ENCODE results near the gene CACNA2D1. TPM values are rescaled to one million over a fixed set of nuclear protein-coding genes. Genes with fewer than 3 reads are reported as not detected.

Gene CACNA2D1
- total RNA-seq, 1 donor from 2014 or later, result 1.5 TPM

GRCh38 chr7:82317257-82317721 lies 126.3 kb downstream of the CACNA2D1 start:
- Mint-ChIP-seq H3K27me3 (ENCODE audit: insufficient read depth, low read depth) (peaks cover 2% of the 10 kb centered on the region), H3K4me1 (peaks cover 30% of the 10 kb centered on the region), H3K9me3 (peaks cover 4% of the 10 kb centered on the region), H3K4me3 (no peak overlapping the region), H3K36me3 (peaks cover 7% of the 10 kb centered on the region), H3K27ac (no peak overlapping the region)
- DNase-seq (ENCODE audit: low spot score), result no peak
- Histone ChIP-seq H4K20me1 (ENCODE audit: low read depth) (no peaks in the 10 kb centered on the region), H3K9ac (no peak overlapping the region), H3K4me2 (no peak overlapping the region), H3K4me1 (no peaks in the 10 kb centered on the region), H3K36me3 (no peaks in the 10 kb centered on the region), H3K4me3 (no peak overlapping the region), H3K9me3 (ENCODE audit: low read depth) (no peaks in the 10 kb centered on the region), H3K79me2 (ENCODE audit: low read depth) (no peaks in the 10 kb centered on the region), H3F3A (ENCODE audit: low read depth) (peaks cover 5% of the 10 kb centered on the region), H3K27me3 (no peaks in the 10 kb centered on the region), H3K27ac (no peak overlapping the region), H2AFZ (replicated peaks) (peak overlapping the region; percentile 9)
- TF ChIP-seq CTCF (IDR thresholded peaks at IDR 0.05) (no peak), EZH2phosphoT487 (IDR thresholded peaks at IDR 0.05) (no peak), EZH2 (IDR thresholded peaks at IDR 0.05) (no peak)

GRCh38 chr7:82313269-82313668 lies 130.3 kb downstream of the CACNA2D1 start:
- Histone ChIP-seq H3K9me3 (ENCODE audit: low read depth) (no peaks in the 10 kb centered on the region), H3K79me2 (ENCODE audit: low read depth) (no peaks in the 10 kb centered on the region), H4K20me1 (ENCODE audit: low read depth) (no peaks in the 10 kb centered on the region), H3K4me1 (no peaks in the 10 kb centered on the region), H3K4me2 (no peak overlapping the region), H3K4me3 (no peak overlapping the region), H3F3A (ENCODE audit: low read depth) (peaks cover 5% of the 10 kb centered on the region), H2AFZ (replicated peaks) (no peak overlapping the region), H3K36me3 (no peaks in the 10 kb centered on the region), H3K27me3 (no peaks in the 10 kb centered on the region), H3K9ac (no peak overlapping the region), H3K27ac (no peak overlapping the region)
- H3K9me3 Mint-ChIP-seq, result peaks cover 8% of the 10 kb centered on the region
- DNase-seq (ENCODE audit: low spot score), result no peak
- peaks cover 18% of the 10 kb centered on the region for H3K4me1 Mint-ChIP-seq
- no peak overlapping the region for H3K27ac Mint-ChIP-seq
- peaks cover 2% of the 10 kb centered on the region for H3K27me3 Mint-ChIP-seq (ENCODE audit: insufficient read depth, low read depth)
- TF ChIP-seq EZH2phosphoT487 (IDR thresholded peaks at IDR 0.05) (no peak), CTCF (IDR thresholded peaks at IDR 0.05) (no peak), EZH2 (IDR thresholded peaks at IDR 0.05) (no peak)
- H3K36me3 Mint-ChIP-seq, result peaks cover 8% of the 10 kb centered on the region
- H3K4me3 Mint-ChIP-seq, result no peak overlapping the region

GRCh38 chr7:82312646-82313045 lies 130.9 kb downstream of the CACNA2D1 start:
- Histone ChIP-seq H3K79me2 (ENCODE audit: low read depth) (no peaks in the 10 kb centered on the region), H3K36me3 (no peaks in the 10 kb centered on the region), H4K20me1 (ENCODE audit: low read depth) (no peaks in the 10 kb centered on the region), H3K27ac (no peak overlapping the region), H3F3A (ENCODE audit: low read depth) (peaks cover 5% of the 10 kb centered on the region), H3K27me3 (no peaks in the 10 kb centered on the region), H3K4me1 (no peaks in the 10 kb centered on the region), H3K4me3 (no peak overlapping the region), H3K4me2 (no peak overlapping the region), H3K9ac (no peak overlapping the region), H3K9me3 (ENCODE audit: low read depth) (no peaks in the 10 kb centered on the region), H2AFZ (replicated peaks) (no peak overlapping the region)
- Mint-ChIP-seq H3K36me3 (peaks cover 12% of the 10 kb centered on the region), H3K27ac (no peak overlapping the region), H3K4me1 (peaks cover 14% of the 10 kb centered on the region), H3K9me3 (peaks cover 9% of the 10 kb centered on the region), H3K27me3 (ENCODE audit: insufficient read depth, low read depth) (peaks cover 2% of the 10 kb centered on the region), H3K4me3 (no peak overlapping the region)
- DNase-seq (ENCODE audit: low spot score), result no peak
- TF ChIP-seq EZH2 (IDR thresholded peaks at IDR 0.05) (no peak), CTCF (IDR thresholded peaks at IDR 0.05) (no peak)

All from neural progenitor cell (in vitro differentiated cells).